ENCODE results near the gene PNLIPRP2. TPM values are rescaled to one million over a fixed set of nuclear protein-coding genes. Genes with fewer than 3 reads are reported as not detected.

PNLIPRP2 gene
- total and polyA plus RNA-seq, 8 donors = 1.3 to 11.9 (median 4.1) TPM; not detected in 3

DNA sequence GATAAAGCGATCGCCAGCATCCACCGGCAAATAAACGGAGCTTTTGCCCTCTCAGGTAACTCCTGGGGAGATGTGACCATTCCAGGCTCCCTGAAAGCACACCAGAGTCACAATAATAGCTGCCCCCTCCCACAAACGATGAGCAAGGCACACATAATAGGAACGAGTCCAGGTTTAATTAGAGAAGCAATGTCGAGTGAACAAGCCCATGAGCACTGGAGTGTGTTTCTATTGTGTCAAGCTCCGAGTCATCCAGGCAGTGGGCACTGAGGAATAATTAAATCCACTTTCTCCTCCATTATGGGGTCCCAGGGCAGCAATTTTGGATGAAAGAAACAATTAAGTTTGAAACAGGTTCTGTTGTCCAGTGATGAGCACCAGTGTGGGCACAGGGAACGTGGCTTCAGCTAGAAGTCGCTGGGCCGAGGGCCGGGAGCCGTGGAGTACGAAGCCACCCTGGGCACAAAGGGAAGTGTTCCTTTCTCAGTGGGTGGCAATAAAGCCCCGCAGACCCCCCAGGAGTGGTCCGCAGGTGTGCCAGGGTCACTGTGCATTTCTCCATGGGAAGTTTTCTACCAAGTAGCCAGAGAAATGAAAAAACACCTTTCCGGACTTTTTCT lies 12.0 kb downstream of the PNLIPRP2 start:
- no peaks in the 10 kb centered on the region for H3K36me3 ChIP-seq
- H3K27me3 ChIP-seq = peaks cover 0 to 11% (median 4%) of the 10 kb centered on the region in 3 donors
- H3K9me3 ChIP-seq = no peaks in the 10 kb centered on the region
- no peak overlapping the region for H3K4me3 ChIP-seq
- intact Hi-C loops (cut with DNase I; ENCODE audit: low total_unique reads) = no loop called here
- H3K27ac ChIP-seq = no peak overlapping the region
- WGBS, 5 donors = 88 to 94% (median 90%) methylated on average over 17 of the region's 17 CpGs
- no peak for DNase-seq
- H3K4me1 ChIP-seq = peaks cover 0 to 2% (median 2%) of the 10 kb centered on the region in 4 donors
- TF ChIP-seq EP300 (IDR thresholded peaks at IDR 0.05) (no peak), POLR2AphosphoS5 (IDR thresholded peaks at IDR 0.05) (no peak), POLR2A (IDR thresholded peaks at IDR 0.05) (no peak)
- TF ChIP-seq, protein P1, sequence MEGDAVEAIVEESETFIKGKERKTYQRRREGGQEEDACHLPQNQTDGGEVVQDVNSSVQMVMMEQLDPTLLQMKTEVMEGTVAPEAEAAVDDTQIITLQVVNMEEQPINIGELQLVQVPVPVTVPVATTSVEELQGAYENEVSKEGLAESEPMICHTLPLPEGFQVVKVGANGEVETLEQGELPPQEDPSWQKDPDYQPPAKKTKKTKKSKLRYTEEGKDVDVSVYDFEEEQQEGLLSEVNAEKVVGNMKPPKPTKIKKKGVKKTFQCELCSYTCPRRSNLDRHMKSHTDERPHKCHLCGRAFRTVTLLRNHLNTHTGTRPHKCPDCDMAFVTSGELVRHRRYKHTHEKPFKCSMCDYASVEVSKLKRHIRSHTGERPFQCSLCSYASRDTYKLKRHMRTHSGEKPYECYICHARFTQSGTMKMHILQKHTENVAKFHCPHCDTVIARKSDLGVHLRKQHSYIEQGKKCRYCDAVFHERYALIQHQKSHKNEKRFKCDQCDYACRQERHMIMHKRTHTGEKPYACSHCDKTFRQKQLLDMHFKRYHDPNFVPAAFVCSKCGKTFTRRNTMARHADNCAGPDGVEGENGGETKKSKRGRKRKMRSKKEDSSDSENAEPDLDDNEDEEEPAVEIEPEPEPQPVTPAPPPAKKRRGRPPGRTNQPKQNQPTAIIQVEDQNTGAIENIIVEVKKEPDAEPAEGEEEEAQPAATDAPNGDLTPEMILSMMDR (IDR thresholded peaks at IDR 0.05) = no peak

DNA sequence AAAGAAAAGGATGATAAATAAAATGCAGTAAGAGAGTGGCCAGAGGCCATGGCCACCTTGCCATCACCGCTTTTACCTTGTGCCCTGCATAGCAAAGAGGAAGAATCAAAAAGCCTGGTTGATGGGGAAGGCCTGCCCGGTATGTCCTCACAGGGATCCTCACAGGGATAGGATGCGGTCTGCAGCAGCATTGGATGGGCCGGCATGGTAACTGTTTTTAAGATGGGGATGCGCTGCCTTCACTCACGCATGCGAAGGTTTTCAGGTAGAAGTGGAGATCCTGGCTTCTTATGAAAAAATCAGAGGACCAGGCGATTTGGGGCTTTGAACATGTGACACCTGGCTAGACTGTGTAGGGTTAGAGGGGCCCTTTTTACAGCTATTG lies 12.5 kb downstream of the PNLIPRP2 start:
- no peaks in the 10 kb centered on the region for H3K4me1 ChIP-seq
- 90 to 97% (median 95%) methylated on average over 8 of the region's 8 CpGs for WGBS, 5 donors
- H3K9me3 ChIP-seq = no peaks in the 10 kb centered on the region
- peaks cover 0 to 7% (median 0%) of the 10 kb centered on the region in 3 donors for H3K27me3 ChIP-seq
- DNase-seq = no peak
- TF ChIP-seq EP300 (IDR thresholded peaks at IDR 0.05) = no peak
- no peak for TF ChIP-seq POLR2A (IDR thresholded peaks at IDR 0.05)
- no peak for TF ChIP-seq POLR2AphosphoS5 (IDR thresholded peaks at IDR 0.05)
- TF ChIP-seq, protein P1 (IDR thresholded peaks at IDR 0.05) = no peak
- no peak overlapping the region for H3K27ac ChIP-seq
- H3K4me3 ChIP-seq = no peak overlapping the region
- intact Hi-C loops (cut with DNase I; ENCODE audit: low total_unique reads) = no loop called here
- no peaks in the 10 kb centered on the region for H3K36me3 ChIP-seq

DNA sequence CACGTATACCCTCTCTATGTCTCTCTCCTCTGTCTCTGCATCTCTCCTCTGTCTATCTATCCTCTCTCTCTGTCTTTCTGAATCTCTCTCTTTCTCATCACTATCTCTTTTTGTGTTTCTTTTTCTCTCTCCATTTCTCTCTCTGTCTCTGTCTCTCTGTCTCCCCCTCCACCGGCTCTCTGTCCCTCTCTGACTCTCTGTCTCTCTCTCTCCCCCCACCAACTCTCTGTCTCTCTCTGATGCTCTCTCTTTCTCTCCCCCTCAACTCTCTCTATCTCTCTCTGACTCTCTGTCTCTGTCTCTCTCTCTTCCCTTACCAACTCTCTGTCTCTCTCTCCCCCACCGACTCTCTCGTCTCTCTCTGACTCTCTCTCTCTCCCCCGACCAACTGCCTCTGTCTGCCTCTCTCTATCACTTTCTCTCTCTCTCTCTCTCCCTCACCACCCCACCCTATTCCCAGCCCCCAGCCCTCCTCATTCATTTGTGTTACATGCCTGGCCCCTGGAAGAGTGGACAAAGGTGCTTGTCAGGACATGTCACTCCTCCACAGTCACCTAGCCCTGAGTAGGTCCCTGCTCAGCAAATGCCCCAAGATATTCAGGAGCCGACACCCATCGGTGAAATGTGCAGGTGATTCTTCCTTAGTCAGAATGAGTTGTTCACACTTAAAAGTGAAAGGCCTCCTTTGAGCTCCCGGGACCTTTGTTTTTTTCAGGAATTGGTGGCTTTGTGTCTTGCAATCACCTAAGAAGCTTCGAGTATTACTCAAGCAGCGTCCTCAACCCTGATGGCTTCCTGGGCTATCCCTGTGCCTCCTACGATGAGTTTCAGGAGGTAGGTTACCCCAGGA lies 13.6 kb downstream of the PNLIPRP2 start:
- DNase-seq = no peak
- Histone ChIP-seq H3K36me3 (no peaks in the 10 kb centered on the region), H3K9me3 (no peaks in the 10 kb centered on the region), H3K27me3 (peaks cover 0 to 5% (median 0%) of the 10 kb centered on the region in 3 donors), H3K4me3 (no peak overlapping the region), H3K4me1 (no peaks in the 10 kb centered on the region), H3K27ac (no peak overlapping the region)
- intact Hi-C loops (cut with DNase I; ENCODE audit: low total_unique reads) = no loop called here
- TF ChIP-seq POLR2AphosphoS5 (IDR thresholded peaks at IDR 0.05) (no peak), EP300 (IDR thresholded peaks at IDR 0.05) (no peak), POLR2A (IDR thresholded peaks at IDR 0.05) (no peak)
- TF ChIP-seq, protein P1 (IDR thresholded peaks at IDR 0.05) = no peak
- WGBS, 5 donors = 74 to 85% (median 76%) methylated on average over 11 of the region's 11 CpGs

DNA sequence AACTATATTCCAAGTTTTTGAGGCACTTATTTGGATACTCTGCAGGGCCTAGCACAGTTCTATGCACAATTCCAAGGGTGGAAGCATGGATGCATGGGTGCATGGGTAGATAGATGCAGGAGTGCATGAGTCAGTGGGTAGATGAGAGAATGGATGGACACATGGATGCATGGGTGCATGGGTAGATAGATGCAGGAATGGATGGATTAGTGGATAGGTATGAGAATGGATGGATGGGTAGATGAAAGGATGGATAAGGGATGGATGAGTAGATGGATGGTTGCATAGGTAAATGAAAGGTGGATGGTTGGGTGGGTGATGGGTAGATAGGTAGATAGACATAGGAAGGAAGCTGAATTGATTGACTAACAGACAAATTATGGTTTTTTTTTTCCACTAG lies 15.6 kb downstream of the PNLIPRP2 start:
- intact Hi-C loops (cut with DNase I; ENCODE audit: low total_unique reads) = no loop called here
- TF ChIP-seq POLR2A (IDR thresholded peaks at IDR 0.05) (no peak), EP300 (IDR thresholded peaks at IDR 0.05) (no peak), POLR2AphosphoS5 (IDR thresholded peaks at IDR 0.05) (no peak)
- TF ChIP-seq, protein P1 (IDR thresholded peaks at IDR 0.05) = no peak
- Histone ChIP-seq H3K9me3 (peaks cover 0 to 9% (median 0%) of the 10 kb centered on the region in 4 donors), H3K27me3 (no peaks in the 10 kb centered on the region), H3K36me3 (no peaks in the 10 kb centered on the region), H3K4me3 (no peak overlapping the region), H3K27ac (no peak overlapping the region), H3K4me1 (no peaks in the 10 kb centered on the region)
- no peak for DNase-seq
